HL-60/S4 treated with retinoic acid at 250 ng/mL for 4 days and 3 days (cell line): ENCODE results near the gene SLC2A14.
"Not testable (repeated sequence)": the region's sequence is repeated elsewhere in the genome, so short reads cannot be mapped to it uniquely, and the experiment has no call there.

Experiments
- in situ Hi-C: fragments of 300-500 bp; cut with MboI; formaldehyde crosslinking; loops from 2 replicates; pipeline ENCODE4 v1.7.0; 2022; ENCODE audit warnings: low sequenced_read_pairs

SLC2A14 gene

GRCh38 chr12:7835116-7835515 is 37.6 kb downstream of the SLC2A14 start:
- in situ Hi-C loops, result no loop called here

- in situ Hi-C loops, result no loop called here
These were observed 38.0 kb downstream of the SLC2A14 start for GRCh38 chr12:7834701-7835100.

- in situ Hi-C loops, result no loop called here
These were observed 38.9 kb downstream of the SLC2A14 start for GRCh38 chr12:7833831-7834230.

GRCh38 chr12:7833201-7833600 is 39.5 kb downstream of the SLC2A14 start:
- in situ Hi-C loops, result not testable (repeated sequence)

- in situ Hi-C loops, result no loop called here
These were observed 40.5 kb downstream of the SLC2A14 start for GRCh38 chr12:7832059-7832696.

GRCh38 chr12:7829737-7830136 is 43.0 kb downstream of the SLC2A14 start:
- in situ Hi-C loops, result not testable (repeated sequence)

GRCh38 chr12:7825754-7826153 is 47.0 kb downstream of the SLC2A14 start:
- in situ Hi-C loops, result not testable (repeated sequence)

GRCh38 chr12:7806863-7807487 is 65.7 kb downstream of the SLC2A14 start:
- in situ Hi-C loops, result loop anchor here (25.0 kb wide), 1 partner anchor 120 kb away; the partner anchor contains the start of gene GDF3

GRCh38 chr12:7806319-7806718 is 66.4 kb downstream of the SLC2A14 start:
- in situ Hi-C loops, result loop anchor here (25.0 kb wide), 1 partner anchor 119 kb away; the partner anchor contains the start of gene GDF3

- in situ Hi-C loops, result loop anchor here (25.0 kb wide), 1 partner anchor 114 kb away; the partner anchor contains the start of gene GDF3
These were observed 71.3 kb downstream of the SLC2A14 start for GRCh38 chr12:7801460-7801859.

GRCh38 chr12:7798750-7799308 is 73.9 kb downstream of the SLC2A14 start:
- in situ Hi-C loops, result not testable (repeated sequence)

- in situ Hi-C loops, result no loop called here
These were observed 74.9 kb downstream of the SLC2A14 start for GRCh38 chr12:7797698-7798398.

GRCh38 chr12:7797269-7797668 is 75.4 kb downstream of the SLC2A14 start:
- in situ Hi-C loops, result not testable (repeated sequence)

GRCh38 chr12:7793211-7793610 is 79.5 kb downstream of the SLC2A14 start:
- in situ Hi-C loops, result no loop called here

GRCh38 chr12:7788884-7789528 is 83.7 kb downstream of the SLC2A14 start, which contains the start of gene NANOG:
Gene NANOG (plus strand): TSS chr12:7789402. CDS start chr12:7789615, 213 bp downstream.
- in situ Hi-C loops, result not testable (repeated sequence)

- in situ Hi-C loops, result no loop called here
These were observed 84.4 kb downstream of the SLC2A14 start for GRCh38 chr12:7788294-7788660.

- in situ Hi-C loops, result no loop called here
These were observed 85.0 kb downstream of the SLC2A14 start for GRCh38 chr12:7787574-7788293.

- in situ Hi-C loops, result no loop called here
These were observed 88.0 kb downstream of the SLC2A14 start for GRCh38 chr12:7784701-7785100.

- in situ Hi-C loops, result not testable (repeated sequence)
These were observed 89.3 kb downstream of the SLC2A14 start for GRCh38 chr12:7783433-7783832.

GRCh38 chr12:7782055-7782454 is 90.7 kb downstream of the SLC2A14 start:
- in situ Hi-C loops, result no loop called here
